Stimulated activated CD8-positive, alpha-beta memory T cell treated with anti-CD3 and anti-CD28 coated beads, Interleukin-15, amount 100 ng/mL, for 48 hours (primary cell): ENCODE results near the gene FEV.

Source experiments
- DNase-seq, 2 donors: peaks; one replicate each; pipeline ENCODE4 v3.0.0-alpha.2; 2020; ENCODE audit warnings: low read depth in 2 of 2

FEV gene

GRCh38 chr2:218993345-218994315 lies 8.6 kb upstream of the FEV start, which contains the start of gene CRYBA2:
TSS of gene CRYBA2 (minus strand) at chr2:218993422. CDS start at chr2:218993176, 246 bp downstream.
- DNase-seq, result no peak

- no peak for DNase-seq
Observed at GRCh38 chr2:218992703-218993344, 7.8 kb upstream of the FEV start.

- no peak for DNase-seq
Observed at GRCh38 chr2:218992196-218992595, 7.2 kb upstream of the FEV start.

DNA sequence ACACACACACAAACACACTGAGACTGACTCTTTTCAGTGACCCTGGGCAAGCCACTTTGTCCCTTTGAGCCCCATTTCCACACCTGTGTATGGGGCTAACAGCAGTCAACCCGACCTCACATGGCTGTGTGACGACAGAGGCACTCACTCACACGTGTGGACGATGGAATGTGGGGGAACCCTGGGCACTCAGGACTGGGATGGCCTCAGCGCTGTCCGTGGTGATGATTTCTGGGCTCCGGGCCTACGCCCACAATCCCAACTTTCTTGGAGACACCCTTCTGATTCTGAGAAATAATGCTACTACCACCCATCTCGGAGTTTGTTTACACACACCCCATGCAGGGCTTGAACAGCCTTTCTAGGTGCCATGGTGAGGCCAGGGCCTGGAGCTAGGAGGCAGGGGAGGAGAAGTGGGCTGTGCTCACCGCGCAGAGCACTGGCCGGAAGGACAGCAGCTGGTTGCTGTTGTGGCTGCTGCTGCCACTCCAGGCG lies 6.7 kb upstream of the FEV start:
- no peak for DNase-seq

DNA sequence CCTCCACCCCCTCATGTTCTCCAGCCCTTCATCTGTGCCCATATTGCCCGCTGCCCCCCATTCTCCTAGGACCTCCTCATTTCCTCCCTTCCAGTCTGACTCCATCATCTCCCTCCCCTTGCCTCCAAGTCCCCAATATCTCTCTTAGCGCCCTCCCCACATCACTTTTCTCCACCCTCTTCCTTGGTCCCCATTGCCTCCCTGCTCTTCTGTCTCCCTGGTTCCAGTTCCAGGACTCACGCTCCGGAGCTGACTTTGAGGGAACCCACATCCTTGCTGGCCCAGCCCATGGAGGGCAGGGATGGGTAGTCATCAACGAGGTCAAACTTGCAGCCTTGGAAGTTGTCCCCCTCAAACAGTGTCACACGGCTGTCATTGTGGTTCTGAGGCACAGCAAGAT lies 5.6 kb upstream of the FEV start:
- no peak for DNase-seq

DNA sequence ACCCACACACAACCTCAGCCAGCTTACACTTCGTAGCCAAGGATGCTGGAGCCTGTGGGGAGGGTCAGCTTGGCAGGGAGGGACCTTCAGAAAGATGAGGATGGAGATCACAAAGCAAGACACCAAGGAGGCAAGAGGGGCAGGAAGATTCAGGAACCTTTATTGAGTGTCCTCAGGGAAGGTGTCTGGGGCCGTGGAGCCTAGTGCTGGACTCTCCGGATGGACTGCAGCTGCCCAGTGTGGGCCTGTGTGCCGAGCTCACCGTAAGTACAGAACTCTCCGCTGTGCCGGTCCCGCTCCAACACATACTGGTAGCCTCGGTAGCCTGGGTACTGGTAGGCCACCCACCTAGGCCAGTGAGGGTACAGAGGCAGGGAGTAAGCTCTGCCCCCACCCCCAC lies 5.1 kb upstream of the FEV start:
- DNase-seq, result no peak

GRCh38 chr2:218988650-218989049 lies 3.7 kb upstream of the FEV start:
- no peak for DNase-seq

GRCh38 chr2:218988164-218988563 lies 3.2 kb upstream of the FEV start:
- no peak for DNase-seq

DNA sequence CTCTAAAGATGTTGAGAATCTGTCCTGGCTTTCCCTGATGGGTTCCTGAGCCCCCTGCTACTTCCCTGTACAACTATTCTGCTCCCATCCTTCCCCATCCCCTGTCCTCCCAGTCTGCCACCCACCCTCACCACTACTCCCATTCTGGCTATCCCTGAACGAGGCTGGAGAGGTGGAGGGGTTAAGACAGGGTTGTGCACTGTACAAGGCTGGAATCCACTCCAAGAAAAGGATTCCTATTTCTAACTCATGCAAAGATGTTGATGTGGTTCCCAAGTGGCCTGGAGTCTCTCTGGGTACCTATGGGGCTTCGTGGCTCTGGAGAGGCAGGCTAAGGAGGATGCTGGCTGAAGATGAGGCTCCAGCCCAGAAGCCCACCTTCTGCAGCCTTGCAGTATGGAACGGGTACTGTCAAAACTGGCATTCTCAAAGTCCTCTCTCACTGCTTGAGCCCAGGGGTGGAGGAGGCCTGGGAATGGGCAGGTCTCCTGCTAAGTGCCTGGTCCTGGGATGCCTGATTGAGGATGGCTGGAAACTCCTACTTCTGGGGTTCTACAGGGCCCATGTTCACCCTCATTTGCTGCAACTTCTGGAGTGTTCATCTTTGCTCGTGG lies 1.3 kb upstream of the FEV start:
- DNase-seq, result no peak

DNA sequence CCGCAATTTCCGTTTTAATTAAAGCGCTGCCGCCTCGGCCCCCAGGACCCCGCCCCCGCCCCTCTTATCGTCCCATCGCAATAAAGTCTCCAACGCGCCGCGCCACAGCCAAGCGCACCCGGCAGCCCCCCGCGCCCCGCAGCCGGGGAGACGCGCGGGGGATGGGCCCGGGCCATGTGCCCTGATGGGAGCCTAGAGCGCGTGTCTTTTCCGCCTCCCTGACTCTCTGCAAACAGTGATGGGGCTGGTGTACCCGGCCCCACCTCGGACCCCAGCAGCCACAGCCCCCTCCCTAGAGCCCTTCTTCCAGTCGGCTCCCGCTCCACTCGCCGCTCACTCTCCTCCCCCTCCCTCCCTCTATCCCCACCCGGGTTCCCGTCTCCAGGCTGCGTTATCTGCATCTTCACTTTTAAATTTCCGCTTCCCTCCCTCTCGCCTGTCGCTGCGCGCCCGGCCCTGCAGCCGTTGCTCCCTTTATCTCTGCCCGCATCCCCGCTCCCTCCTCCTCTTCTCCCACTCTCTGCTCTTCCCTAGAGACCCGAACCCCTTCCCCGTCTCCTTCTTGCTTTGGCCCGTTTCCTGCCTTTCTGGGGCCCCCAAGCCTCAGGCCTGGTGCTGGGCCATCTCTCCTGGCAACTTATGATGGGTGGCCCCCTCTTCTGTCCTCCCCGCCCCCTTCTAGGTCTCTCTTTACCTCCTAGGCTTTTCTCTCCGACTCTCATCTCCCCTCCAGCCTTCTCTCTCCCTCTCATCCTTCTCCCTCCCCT lies 524 bp upstream of the FEV start:
- no peak for DNase-seq

DNA sequence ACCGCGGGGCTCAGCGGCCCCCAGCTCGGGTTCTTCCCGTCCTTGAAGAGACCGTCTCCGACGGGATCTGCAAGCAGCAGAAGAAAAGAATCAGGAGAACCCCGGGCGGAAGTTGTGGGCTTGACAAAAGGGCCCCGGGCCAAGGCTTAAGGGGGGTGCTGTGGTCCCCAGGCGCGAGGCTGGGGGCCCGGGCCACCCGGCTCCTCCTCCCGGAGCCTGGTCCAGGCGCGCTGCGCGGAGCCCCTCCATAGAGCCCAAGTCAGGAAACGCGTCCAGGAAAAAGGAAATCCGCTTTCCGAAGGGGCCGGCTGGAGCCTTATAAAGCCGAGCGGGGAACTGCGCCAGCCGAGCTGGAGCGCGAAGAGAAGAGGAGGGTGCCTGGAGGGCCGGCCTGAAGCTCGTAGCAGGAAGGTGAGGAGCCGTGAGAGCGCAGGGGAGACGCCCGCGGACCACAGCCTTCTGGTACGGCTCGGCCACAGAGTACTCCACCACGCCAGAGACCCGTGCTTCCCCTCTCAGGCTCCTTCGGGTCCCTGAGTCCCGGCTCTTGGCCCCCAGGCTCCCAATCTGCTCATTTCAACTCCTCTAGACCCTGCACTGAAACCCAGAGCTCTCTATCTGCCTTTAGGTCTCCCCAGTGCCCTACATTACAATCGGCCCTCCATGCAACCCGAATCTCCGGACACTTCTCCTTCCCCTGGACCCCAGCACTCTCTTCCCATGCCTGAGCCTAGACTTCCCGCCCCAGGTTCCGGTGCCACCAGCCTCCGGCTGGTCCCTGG lies 554 bp downstream of the FEV start:
- no peak for DNase-seq

DNA sequence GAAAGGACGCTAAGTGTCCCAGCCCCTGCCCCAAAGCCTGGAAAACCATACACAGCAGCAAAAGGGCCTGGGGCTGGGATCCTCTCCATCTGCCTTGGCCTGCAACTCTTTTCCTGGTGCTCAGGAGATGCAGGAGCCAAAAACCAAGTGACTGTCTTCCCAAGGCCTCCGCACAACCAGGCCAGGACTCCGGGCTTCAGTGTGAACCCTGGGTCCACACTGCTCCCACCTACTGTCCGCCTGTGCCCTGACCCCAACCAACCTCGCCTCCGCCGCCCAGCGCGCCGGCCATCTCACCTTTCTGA lies 1.1 kb downstream of the FEV start:
- no peak for DNase-seq

DNA sequence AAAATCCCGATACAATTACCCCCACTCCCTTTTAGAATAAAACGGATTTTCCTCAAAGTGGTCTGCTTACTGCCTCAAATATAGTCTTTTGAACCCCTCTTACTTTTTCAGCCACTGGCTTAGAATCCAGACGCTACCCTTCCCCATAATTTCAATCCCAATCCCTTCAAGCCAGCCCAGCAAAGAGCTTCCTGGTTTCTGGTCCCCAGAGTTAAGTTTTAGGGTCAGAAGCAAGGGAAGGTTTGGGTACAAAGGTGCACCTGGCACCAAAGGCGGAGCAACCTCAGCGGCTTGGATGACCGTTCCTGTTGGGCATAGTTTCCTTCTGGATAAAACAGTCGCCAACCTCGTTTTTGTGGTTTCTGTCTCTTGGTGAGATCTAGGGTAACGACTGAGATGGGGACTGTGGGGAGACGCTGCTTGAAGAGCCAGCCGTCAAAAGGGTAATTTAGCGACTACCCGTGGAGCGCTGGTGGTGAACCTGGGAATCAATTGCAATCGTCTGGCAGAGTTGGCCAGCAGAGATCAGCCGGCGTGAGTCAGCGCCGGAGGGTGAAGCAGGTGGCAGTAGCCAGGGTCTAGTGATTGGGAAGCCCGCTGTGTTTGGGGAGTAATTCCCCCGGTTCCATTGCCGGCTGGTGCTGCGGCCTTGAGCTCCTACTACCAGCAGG lies 1.6 kb downstream of the FEV start:
- no peak for DNase-seq

GRCh38 chr2:218982586-218983262 lies 2.3 kb downstream of the FEV start:
- DNase-seq, result no peak

DNA sequence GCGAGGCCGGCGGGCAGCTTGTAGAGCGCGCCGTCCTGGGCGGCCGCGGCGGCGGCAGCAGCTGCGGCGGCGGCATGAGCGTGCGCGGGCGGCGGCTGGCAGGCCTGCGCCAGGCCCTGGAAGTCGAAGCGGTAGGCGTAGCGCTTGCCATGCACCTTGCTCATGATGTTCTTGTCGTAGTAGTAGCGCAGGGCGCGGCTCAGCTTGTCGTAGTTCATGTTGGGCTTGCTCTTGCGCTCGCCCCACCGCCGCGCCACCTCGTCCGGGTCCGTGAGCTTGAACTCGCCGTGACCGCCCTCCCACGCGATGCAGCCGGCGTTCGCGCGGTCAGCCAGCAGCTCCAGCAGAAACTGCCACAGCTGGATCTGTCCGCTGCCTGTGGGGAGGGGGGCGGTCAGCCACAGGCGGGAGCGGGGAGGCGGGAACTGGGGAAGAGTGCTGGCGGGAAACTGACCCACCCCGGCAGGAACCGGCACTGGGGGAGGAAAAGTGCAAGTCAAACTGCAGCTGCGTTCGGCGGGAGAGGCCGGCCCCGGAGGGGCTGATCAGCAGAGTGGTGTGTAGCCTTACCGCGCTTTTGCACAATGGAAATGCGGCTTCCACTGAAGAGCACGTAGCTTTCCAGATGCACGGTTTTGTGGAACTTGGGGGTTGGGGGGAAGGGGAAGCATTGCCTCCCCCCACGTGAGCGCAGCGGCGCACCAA lies 3.0 kb downstream of the FEV start:
- no peak for DNase-seq

- DNase-seq, result no peak
Observed at GRCh38 chr2:218981390-218981880, 3.5 kb downstream of the FEV start.

DNA sequence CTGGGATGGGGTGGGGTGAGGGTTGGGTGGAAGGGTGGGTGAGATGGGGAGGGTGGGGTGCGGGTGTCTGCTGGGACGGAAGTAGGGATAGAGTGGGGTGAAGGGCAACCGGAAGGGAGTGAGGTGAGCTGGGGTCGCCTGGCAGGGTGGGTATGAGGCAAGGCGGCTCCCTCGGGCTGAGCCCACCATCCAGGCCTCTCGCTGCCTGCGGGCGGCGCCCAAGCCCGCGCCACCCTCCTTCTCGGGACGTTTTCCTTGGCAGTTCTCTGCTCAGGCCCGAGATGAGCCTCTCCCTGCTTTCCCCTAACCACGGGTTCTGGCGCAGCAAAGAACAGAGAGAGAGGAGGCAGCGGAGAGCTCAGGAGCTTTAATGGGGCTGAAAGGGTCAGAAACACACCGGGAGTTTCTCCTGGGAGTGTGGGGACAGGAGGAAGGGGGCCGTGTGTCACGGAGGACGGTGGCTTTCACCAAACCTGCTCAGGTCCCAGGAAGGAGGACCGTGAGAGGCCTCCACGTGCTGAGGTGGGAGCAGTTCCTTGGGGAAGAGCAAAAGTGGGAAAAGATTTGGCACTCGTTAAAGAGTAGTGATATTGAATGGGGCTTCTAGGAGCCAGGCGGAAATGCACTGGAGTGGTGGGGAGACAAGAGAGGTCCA lies 4.1 kb downstream of the FEV start:
- DNase-seq, result no peak
